RWPE1 (cell line): ENCODE measurements around the gene FUT9.

ENCODE experiments used
- CTCF ChIA-PET: fragments of 350-600 bp; sonication (Branson Sonifier 250); formaldehyde crosslinking; extraction: SDS; loops from one replicate; lab custom pipeline; 2021; lab: Yijun Ruan, JAX
- POLR2A ChIA-PET: fragments of 400-600 bp; formaldehyde crosslinking; extraction: SDS; loops from one replicate; lab custom pipeline; 2020; ENCODE audit warnings: antibody characterized with exemption; ENCODE audit not compliant: low non-redundant PET; lab: Yijun Ruan, JAX
- DNase-seq: peaks from one replicate; pipeline ENCODE4 v3.0.0; 2012; ENCODE audit warnings: low spot score
- H3K27ac ChIP-seq: fragments of 450-650 bp; 2 replicates; pipeline ENCODE4 v1.5.1; 2017
- TF ChIP-seq, protein P1 (sequence below): fragments of 450-650 bp; conservative IDR thresholded peaks from 2 replicates; pipeline ENCODE4 v1.5.1; 2017; ENCODE audit warnings: low read depth, mild to moderate bottlenecking

FUT9 gene

DNA sequence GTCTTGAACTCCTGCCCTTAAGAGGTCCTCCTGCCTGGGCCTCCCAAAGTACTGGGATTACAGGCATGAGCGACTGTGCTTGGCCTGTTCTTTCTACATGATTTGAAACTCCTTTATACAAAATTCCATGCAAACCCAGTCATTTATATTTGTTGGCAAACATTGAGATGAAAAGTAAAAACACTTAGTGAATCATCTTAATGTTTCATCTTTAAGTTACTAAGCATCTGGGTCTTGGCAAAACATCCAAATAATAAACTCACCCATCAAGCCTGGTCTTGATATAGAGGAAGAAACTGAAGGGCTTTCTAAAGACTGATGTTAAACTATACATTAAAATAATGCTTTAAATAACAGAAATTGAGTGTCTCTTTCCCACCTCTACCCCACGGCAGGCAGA is 95.1 kb downstream of the FUT9 start:
- CTCF ChIA-PET: no interaction called here
- TF ChIP-seq, protein P1, sequence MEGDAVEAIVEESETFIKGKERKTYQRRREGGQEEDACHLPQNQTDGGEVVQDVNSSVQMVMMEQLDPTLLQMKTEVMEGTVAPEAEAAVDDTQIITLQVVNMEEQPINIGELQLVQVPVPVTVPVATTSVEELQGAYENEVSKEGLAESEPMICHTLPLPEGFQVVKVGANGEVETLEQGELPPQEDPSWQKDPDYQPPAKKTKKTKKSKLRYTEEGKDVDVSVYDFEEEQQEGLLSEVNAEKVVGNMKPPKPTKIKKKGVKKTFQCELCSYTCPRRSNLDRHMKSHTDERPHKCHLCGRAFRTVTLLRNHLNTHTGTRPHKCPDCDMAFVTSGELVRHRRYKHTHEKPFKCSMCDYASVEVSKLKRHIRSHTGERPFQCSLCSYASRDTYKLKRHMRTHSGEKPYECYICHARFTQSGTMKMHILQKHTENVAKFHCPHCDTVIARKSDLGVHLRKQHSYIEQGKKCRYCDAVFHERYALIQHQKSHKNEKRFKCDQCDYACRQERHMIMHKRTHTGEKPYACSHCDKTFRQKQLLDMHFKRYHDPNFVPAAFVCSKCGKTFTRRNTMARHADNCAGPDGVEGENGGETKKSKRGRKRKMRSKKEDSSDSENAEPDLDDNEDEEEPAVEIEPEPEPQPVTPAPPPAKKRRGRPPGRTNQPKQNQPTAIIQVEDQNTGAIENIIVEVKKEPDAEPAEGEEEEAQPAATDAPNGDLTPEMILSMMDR: no peak

DNA sequence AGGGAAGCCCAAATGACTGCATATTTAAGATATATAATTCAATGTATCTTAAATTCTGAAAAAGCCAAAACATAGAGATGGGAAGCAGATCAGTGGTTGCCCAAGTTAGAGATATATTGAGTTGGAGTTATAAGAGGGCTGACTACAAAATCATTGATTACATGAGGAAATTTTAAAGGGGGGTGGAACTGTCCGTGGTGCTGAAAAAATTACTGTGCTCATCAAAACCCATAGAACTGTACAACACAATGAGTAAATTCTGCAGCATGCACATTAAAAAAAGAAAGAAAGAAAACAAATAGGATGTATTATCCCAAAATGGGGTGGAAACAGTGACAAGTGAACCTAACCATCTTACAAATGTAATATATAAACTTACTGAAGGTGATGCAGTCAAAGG is 100.9 kb downstream of the FUT9 start:
- TF ChIP-seq, protein P1: no peak
- ChIA-PET CTCF (no interaction called here), POLR2A (no interaction called here)
- H3K27ac ChIP-seq: no peak overlapping the region
- no peak for DNase-seq

More for the DNA sequence above, 95.1 kb downstream of the FUT9 start:
- DNase-seq: no peak
- no peak overlapping the region for H3K27ac ChIP-seq
- POLR2A ChIA-PET: no interaction called here

GRCh38 chr6:96124778-96125177 is 109.0 kb downstream of the FUT9 start:
- H3K27ac ChIP-seq: no peak overlapping the region
- DNase-seq: no peak
- ChIA-PET POLR2A (no interaction called here), CTCF (interaction anchor here (0.9 kb wide), 1 partner anchor 24 kb away, joined by 5 read pairs; no protein-coding TSS in a partner anchor)
- TF ChIP-seq, protein P1: no peak

- H3K27ac ChIP-seq: no peak overlapping the region
- TF ChIP-seq, protein P1: no peak
- POLR2A ChIA-PET: no interaction called here
- CTCF ChIA-PET: no interaction called here
- DNase-seq: no peak
These were observed 122.6 kb downstream of the FUT9 start for GRCh38 chr6:96138406-96138805.

DNA sequence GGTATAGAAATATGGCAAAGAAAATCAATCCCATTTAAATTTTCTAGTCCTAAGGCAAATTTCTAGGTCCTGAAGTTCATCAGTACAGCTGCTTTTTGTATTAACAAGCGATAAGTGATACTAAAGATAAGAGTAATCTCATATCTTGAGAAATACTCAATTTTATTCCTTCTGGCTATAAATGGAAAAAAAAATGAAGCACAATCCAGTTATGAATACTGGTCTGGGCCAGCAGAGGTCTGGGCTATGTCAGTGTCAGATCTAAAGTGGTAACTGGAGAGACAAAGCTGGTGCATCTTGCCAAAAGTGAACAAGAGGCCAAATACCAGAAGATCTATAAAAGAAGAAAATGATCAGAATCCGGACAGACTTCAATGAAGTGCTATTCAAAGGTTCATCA is 126.4 kb downstream of the FUT9 start:
- H3K27ac ChIP-seq: no peak overlapping the region
- ChIA-PET POLR2A (no interaction called here), CTCF (no interaction called here)
- no peak for DNase-seq
- TF ChIP-seq, protein P1: no peak

GRCh38 chr6:96150431-96150830 is 134.7 kb downstream of the FUT9 start:
- CTCF ChIA-PET: no interaction called here
- DNase-seq: no peak
- TF ChIP-seq, protein P1: no peak
- no peak overlapping the region for H3K27ac ChIP-seq
- POLR2A ChIA-PET: no interaction called here

DNA sequence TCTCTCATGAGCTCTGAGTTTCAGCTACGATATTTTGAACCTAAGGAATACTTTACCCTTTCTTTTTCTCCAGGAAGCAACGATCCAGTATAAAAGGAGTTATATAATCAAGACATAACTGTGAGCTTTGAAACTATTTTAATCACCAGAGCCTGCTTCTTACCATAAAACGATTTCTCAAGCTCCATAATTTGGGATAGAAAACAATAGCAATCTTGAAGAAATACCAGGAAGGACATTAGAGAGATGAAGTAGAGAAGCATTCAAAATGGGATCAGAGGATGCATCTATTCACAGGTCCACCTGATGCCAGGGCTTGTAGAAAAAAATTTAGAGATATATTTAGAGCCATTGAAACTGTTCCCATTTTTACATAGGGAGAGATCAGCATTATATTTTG is 135.9 kb downstream of the FUT9 start:
- no peak for DNase-seq
- POLR2A ChIA-PET: no interaction called here
- TF ChIP-seq, protein P1: no peak
- CTCF ChIA-PET: no interaction called here
- H3K27ac ChIP-seq: no peak overlapping the region
